CD4-positive, alpha-beta T cell treated with Interleukin-12 subunit alpha and Interleukin-12 subunit beta, for 1 hour (primary cell): ENCODE data around the gene CHD6.
"Not testable (repeated sequence)": the region's sequence is repeated elsewhere in the genome, so short reads cannot be mapped to it uniquely, and the experiment has no call there.

Source experiments
- DNase-seq: peaks from one replicate; pipeline ENCODE4 v3.0.0-alpha.2; 2020

Gene CHD6

DNA sequence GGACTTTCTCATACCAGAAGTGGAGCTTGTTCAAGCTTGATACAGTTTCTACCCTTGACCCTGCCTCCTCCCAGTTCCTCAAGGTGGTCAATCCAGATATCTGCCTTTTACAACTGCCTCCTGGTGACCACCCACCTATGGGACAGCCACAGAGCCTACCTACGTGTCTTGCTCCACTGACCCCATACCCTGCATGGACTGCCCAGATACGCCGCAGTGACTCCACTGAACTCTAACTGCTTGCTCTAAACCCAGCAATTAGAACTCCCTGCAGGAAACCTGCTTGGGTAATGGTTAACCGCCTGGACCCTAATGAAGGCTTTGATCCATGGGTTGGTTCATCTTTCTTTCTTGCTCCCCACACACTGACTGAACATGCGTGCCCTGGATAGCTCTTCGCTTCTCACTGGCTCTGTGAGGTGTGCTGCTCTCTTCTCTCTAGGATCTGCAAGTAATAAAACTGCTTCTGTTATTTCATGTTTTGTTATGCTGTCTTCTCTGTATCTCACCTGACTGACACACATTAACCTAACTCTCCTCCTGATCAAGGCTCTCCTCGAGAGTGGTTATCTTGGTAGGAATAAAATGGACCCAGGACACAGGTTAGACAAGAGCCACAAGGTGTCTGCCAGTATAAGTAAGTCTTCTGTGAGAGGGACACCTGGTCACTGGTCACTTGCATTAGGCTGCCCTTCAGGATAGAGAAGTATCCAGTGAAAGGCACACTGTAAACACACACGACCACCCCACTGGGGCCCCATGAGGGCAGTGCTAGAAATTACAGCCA lies 79.2 kb downstream of the CHD6 start:
- no peak for DNase-seq

DNA sequence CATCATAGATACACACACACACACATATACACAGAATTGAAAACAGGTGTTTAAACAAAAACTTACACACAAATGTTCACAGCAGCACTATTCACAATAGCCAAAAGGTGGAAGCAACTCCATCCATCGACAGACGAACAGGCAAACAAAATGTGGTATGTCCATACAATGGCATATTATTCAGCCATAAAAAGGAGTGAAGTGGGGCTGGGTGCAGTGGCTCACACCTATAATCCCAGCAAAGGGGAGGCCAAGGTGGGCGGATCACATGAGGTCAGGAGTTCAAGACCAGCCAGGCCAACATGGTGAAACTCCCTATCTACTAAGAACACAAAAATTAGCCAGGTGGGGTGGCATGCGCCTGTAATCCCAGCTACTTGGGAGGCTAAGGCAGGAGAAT lies 80.3 kb downstream of the CHD6 start:
- no peak for DNase-seq

DNA sequence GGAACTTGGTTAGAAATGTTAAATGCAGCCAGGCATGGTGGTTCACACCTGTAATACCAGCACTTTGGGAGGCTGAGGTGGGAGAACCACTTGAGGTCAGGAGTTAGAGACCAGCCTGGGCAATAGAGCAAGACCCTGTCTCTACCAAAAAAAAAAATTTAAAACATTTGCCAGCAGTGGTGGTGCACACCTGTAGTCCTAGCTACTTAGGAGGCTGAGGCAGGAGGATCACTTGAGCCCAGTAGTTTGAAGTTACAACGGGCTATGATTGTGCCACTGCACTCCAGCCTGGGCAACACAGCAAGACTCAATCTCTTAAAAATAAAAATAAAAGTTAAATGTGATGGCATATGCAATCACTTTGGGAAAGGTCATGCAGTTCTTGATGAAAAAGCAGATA lies 82.6 kb downstream of the CHD6 start:
- not testable (repeated sequence) for DNase-seq

DNA sequence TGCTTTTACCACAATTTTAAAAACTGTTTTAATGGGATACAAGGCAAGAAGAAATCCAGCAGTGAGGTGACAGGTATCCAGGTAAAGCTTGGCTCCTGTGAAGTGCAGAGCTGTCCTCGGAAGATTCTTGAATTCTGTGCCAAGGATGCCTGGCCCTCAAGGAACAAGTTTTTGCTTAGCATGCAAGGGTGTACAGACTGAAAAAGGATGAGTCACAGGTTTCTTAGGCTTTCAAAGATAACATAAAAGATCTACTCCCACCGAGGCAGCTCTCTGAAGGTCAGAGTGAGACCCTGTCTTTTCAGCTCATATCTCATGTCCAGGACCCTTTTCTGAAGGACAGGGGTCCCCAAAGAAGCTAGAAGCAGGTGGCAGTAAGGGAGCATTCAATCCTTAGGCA lies 83.3 kb downstream of the CHD6 start:
- DNase-seq: no peak

DNA sequence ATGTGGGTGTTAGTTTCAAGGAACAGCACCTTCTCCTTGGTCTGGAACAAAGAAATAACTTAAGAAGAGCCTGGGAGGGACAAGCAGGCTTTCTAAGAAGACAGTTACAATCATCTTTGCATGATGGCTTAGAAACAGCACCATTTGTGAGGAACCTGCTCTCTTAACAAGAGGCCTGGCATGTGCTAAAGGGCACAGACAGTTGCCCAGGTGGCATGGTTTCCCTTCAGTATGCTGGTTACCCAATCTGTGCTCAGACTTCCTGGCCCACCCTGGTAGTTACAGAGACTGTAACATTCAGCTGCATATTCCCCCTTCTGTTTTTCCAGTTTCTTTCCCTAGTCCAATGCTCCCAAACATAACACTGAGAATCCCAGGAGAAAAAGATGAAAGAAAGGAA lies 84.0 kb downstream of the CHD6 start:
- DNase-seq: no peak

DNA sequence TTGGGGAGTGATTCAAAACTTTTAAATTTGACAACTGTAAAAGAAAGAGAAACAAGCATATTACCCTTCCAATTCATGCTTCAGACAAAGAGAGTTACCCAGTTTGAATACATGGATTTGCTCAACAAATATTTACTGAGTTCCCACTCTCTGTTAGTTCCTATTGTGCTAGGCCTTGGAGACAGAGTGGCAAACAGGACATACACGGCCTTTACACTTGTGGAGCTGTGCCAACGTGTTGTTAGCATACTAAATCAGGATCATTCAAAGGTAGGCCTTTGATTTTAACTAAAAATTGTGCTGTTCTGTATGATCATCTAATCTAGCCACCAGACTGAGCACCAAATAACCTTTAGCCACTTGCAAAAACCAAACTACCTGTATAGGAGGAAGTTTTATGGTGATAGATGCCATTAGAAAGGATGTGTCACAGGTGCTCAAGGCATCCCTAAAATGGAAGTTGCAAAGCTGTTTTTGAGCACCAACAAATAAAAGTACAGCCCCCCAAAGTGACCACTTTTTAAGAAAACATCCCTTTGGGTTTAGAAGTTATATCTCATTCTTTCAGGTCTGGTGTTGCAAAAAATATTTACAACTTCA lies 84.5 kb downstream of the CHD6 start:
- DNase-seq: no peak

DNA sequence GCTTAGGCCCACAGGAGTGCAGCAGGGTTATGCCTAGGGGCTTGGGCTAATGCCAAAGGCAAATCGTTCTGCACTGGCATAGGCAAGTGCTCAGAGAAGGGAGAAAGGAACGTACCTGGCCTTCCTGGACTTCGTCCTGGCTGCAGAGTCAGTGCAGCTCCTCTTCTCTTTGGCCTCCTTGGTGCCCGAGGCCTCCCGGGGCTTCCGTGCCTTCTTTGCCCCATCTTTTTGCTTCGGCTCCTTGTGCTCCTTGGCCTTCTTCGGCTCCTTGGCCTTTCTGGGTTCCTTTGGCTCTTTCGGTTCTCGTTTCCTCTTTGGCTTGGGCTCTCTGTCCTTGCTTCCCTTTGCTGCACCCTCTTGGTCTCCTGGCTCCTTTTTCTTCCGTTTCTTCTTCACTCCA lies 85.2 kb downstream of the CHD6 start:
- DNase-seq: no peak

DNA sequence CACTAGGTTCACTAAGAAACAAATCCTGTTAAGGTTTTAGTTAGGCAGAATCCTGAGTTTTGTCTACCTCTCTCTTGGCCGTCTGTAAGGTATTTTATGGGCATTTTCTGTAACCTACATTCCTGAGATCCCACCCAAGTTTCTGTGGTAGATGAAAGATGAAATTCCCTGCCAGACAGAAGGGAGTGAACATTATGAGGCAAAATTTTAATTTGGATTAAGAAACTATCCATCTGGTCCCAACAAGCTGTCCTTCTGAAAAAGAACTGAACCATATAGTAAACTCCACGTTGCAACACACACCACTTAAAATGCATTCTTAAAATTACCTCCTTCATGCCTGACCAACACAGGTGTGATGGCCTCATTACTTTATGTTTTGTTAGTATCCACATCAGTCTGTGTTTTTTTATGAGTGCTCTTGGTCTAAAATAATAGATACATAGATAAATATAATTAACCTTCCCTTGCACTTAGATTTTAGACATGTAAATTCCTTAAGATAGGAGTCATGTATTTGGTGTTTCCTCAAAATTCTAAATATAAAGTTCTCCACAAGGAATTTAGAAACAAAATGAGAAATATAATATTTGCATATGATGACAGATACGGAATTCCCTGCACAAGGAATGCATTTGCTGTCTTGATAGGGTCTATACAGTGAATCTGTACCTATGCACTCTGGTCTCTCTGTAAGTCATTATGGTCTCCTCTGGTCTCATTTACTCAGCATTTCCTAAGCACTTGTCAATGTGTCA lies 86.5 kb downstream of the CHD6 start:
- no peak for DNase-seq

DNA sequence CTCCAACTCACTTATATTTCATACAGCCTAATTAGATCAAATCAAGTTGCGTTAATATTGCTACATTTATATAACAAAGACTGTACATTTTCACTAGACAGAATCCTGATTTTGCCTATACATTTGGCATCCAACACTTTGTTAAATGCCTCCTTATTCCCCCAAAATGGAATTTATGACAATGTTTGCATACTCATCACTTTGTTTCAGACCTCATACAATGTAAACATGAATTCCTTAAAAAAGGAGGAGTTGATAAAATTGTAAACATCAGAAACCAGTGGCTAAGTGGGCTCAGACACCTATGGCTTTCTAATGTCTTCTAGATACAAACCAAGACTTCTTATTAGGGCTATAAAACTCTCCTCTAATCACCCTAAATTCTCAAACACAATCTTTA lies 87.3 kb downstream of the CHD6 start:
- DNase-seq: no peak

DNA sequence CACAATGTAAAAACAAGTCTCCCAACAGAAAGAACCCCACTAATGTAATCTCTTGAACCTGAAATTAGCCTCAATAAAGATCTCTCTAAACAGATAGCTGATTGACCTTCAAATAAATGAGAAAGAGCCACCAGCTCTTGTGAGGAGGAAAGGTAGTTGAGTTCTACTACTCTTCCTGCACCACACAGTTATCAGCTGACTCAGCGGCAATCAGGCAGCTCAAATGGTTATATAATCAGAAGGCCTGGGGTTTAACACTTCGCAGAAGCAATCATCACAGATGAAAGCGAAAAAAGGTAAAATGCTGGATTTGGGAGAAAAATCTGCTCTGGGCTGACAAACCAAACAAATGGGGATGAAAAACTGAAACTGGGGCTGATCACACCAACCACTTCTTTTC lies 91.8 kb downstream of the CHD6 start:
- DNase-seq: no peak

DNA sequence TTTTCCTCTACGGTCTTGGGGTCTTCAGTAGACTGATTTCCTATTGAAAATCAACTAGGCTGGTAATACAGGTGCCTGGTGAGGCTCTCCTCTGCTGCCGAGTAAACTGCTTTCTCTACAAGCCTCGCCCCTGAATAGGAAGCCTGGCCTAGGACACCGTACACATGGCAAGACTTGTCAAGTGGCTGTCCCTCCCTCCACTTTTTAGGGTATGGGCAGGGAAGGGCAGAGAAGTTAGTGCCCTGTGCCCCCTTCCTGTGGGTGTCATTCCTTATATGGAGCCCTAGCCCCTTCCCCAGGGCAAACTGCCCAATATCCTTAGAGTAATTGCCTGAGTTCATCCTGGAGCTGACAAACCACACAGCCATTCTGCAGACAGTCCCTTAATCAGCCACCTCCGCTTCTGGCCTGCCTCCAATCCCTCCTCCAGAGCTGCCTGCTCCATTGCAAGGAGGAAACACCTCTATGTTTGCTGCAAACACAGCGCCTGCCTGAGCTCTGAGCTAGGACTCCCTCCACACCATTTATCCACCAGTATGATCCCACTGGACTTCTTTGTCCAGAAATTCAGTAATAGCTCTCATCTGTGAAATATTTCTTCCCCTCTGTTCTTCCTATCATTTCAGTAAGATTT lies 93.1 kb downstream of the CHD6 start:
- no peak for DNase-seq

DNA sequence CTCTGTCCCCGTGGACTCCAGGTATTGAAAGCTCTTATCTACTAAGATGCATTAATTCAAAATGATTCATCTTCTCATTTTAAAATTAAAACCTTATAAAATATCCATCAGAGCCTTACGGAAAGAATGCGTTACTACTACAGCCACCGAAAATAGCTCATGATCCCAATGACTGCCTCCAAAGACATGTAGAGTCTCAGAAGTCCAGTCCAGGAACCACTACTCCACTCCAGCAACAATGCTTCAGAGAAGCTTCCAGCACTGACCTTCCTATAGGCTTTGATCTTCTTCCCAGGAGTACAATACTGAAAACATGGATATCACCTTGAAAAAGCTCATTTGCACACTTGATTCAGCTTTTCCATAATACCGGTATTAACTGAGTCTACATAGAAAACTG lies 94.3 kb downstream of the CHD6 start:
- DNase-seq: no peak

DNA sequence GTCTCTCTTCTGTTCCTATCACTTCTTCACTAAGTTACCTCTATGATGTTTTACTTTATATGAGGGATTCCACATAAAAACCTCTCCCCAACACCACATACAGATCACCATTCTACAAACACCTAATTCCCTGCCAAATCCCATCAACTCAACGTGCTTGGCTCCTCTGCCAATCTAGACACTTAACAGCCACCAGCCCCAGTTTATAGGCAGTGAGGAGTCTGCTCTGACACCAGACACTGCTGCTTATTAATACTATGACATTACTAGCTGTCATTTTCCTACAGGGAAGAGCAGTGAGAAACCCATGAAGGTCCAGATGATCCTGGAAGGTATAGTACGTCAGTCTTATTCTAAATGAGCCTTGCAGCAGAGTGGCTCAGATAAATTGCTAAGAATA lies 104.3 kb downstream of the CHD6 start:
- no peak for DNase-seq

DNA sequence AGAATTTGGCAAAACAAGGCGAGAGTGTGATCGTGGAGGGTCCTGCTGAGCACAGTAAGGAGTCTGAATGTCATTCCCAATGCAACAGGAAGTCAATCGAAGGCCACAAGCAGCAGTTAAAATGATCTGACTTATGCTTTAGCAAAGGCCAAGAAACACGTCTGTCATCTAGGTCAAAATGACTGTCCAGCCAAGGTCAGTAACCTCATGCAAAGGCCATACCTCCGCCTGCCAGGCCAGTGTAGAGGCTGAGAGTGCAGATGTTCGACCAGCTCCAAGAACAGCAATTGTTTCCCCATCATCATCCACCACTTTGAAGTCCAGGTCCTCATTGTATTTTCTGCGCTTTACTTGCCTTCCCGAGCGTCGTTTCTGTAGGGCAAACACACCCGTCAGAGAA lies 105.6 kb downstream of the CHD6 start:
- no peak for DNase-seq

DNA sequence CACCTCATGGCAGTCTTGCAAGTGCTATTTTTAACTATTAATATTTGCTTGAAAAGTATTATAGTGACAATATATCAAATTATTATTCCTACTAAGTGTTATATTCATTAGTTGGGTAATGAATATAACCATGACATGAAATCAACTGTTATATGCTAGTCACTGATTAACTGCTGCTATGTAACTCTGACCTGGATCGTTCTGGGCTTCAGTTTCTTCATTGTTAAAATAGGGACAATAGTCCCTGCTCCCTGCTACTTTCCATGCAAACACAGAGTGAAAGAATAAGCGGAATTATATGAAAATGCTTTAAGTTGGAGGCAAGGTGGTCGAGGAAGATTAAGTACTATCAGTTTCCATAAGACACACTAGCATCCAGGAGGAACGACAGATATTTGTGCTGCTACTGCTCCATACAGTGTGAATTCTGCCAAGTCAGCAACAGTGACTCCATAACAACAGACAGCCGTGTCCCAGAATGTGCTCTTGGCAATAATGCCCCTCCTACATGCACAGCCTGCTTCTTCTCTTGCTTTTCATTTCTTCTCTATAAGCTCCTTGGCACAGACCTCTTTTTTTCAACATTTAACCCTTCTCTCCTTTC lies 107.2 kb downstream of the CHD6 start:
- DNase-seq: no peak

DNA sequence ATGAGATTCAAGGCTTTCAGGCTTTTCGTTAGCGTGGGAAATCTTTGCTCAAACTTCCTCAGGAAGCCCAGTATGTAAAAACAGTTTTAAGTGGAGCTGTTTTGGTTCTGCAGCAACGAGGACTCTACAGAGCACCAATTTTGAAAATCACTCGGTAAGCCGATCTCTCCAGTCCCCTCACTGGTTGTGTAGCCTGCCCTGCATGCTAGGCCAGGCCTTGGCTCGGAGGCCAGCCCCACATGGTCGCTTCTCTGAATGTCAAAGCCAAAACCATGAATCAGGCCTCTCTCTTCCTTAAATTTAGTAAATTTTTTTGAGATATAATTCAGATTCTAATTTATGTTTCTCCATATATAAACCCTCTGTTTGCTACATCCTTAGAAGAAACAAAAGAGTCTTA lies 108.0 kb downstream of the CHD6 start:
- no peak for DNase-seq

DNA sequence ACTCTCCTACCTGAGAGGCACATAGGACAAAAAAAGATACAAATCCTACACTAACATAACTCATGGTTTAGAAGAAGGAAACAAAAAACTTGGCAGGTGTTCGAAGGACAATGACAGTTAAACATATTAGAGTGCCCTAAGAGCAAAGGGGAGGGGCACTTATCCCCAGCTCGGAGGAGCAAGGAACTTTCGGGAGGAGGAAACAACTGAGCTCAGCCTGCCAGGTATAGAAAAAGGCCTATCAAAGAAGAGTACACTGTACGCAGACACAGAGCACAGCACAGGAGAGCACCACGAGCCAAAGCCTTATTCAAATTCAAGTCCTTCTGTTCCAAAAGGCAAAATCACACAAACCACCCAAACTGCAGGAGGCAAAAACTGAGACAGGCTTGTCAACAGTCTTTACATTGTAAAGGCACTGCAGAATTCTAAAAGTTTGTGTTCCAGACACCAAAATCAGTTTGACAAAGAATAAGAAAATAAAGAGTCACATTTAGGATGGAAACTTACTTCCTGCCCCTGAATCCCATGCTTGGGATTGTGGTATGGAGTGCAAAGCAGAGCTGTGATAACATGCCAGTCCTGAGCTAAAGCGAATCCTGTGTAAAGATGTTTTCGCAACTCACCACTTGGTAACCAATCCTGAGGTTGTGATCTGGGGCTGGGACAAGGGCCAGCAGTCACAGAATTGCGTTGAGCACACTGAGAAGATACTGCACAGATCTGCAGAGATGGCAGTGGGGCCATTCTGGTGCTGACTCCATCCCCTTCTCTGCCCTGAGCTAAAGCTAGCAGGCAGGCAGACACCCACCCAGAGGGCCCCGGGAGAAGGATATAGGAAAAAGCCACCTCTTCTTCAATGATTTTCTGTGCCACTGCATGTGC lies 108.6 kb downstream of the CHD6 start:
- DNase-seq: no peak

DNA sequence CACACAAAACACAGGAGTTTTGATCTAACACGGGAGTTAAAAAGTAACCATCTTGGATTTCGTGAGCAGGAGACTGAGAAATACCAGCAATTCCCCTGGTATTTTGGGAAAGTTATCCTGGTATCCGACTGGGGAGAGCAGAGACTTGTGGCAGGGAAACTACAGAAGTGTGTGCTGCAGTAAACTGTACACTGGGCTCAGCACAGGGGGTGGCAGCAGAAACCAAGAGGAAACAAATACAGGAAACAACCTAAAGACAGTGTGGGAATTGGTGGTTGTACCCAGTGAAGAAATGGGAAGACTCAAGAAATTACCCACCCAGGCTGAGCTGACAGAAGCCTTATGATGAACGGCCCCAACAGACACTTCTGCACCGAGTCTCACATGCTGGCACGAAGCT lies 109.8 kb downstream of the CHD6 start:
- DNase-seq: no peak

DNA sequence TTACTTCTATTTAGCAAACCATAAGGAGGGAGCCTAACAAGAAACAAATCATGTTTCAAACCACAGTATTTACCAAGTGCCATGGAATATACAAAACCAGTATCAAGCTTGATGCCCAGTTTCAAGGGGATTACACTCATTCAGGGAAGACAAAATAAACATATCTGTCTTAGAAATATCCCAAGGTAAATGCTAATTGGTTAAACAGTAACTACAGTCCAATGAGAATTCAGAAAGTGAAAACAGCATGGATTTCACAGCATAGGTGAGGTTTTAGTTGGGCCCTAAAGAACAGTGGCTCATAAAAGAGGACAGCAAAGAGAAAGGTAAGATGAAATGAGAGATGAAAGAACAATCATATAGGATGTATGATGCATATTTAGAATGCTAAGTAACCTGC lies 110.3 kb downstream of the CHD6 start:
- DNase-seq: no peak

DNA sequence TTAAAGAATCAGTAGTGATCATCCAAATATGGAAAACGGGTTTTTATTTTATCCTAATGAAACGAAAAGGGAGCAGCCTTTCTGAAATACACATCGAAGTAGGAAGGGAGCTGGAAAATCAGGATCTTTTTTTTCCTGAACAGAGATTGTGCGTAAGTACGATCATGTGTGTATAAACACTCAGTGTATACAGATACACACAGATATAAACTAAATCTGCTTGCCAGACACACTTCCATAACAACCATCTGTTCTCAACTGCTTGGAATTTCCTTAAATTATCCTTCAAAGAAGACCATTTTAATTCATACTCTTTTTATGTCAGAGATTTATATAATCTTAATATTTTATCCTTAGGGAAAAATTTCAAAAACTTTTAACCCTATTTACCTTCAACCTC lies 110.7 kb downstream of the CHD6 start:
- DNase-seq: no peak

DNA sequence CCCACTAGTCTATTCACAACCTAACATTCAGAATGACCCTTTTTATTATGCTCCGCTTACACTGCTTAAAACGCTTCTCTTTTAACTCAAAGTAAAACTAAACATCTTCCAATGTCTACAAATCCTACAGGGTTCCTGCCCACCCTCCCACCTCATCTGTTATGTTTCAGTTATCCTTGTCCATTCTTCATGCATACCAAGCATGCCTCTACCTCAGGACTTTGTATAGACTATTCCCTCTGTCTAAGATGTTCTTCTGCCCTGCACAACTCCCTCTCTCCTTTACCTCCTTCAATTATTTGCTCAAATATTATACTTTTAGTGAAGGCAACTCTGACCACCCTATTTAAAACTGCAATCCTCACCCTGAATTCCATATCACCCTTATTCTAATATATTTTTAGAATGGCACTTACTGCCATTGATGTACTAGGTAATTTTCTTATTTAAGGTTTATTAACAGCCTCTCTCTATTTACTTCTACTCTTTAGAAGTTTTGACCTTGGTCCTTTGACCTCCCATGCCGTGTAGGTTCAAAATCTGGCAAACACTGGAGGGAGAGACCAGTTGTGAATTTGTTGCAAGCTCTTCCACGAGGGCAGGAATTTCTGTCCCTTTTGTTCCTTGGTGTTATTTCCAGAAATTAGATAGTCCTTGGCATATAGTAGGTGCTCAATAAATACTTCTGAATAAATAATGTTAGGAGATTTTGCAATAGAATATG lies 111.8 kb downstream of the CHD6 start:
- no peak for DNase-seq

DNA sequence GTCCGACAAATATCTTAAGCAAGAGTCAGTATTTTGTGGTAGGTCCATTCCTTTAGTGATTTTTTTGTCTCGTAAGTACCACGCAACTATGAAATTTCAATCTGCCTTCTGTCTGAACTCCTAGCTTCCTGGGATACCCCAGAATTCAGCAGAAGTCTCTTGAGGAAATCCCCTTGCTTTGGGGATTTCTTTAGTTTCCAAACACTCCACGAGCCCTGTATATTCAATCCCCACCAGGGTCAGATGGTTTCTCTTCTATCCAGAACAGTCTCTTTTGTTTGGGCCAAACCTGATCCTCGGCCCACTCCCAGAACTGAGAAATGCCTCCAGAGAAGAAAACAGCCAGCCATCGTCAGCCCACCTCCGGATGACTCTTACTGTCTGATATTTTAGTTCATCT lies 113.0 kb downstream of the CHD6 start:
- no peak for DNase-seq
